DMS153 treated with DMSO at 0.1 percent for 48 hours (cell line): ENCODE results near the gene CD58.

Experiments used
- DNase-seq: peaks from one replicate; lab custom pipeline; 2025; ENCODE audit not compliant: unreplicated experiment; lab: John Stamatoyannopoulos, UW

CD58 gene

DNA sequence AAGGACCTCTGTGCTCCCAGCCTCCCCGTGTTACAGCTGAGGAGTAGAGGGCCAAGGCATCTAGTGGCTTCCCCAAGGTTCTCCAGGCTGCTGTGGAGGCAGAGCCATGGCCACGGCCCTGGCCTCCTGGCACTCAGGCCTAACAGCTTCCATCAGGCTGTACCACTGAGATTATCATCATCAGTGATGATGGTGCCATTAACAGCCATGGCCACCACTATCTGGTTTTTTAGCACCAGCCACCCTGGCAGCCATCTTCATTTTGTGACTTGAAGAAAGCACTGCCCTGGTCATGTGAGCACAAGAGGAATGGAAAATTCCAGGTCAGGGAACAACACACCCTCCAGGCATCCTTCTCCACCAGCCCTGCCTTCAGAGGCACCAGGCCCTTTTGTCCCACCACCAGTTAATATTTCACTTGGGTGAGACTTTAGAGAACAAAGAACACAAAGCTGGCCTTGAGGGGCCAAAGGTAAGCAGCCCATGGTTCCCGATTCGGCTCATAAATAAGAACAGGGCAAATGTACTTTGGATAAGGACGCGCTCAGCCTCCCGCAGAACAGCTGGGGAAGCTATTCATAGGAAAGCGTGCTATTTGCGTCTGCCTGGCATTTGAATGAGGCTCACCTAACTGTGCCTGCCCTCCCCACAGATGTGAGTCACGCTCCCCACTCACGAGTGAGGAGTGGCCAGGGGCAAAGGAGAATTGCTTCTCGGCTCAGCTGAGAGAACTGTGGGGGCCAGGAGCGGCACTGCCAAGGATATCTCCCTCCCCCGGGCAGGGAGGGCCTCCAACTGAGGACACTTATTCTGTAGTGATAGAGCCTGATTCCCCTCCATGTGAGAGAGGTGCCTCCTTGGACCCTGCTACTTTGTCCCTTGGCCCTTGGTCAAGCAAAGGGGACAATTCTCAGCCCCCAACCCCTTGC, 95.6 kb downstream of the CD58 start:
- no peak for DNase-seq

DNA sequence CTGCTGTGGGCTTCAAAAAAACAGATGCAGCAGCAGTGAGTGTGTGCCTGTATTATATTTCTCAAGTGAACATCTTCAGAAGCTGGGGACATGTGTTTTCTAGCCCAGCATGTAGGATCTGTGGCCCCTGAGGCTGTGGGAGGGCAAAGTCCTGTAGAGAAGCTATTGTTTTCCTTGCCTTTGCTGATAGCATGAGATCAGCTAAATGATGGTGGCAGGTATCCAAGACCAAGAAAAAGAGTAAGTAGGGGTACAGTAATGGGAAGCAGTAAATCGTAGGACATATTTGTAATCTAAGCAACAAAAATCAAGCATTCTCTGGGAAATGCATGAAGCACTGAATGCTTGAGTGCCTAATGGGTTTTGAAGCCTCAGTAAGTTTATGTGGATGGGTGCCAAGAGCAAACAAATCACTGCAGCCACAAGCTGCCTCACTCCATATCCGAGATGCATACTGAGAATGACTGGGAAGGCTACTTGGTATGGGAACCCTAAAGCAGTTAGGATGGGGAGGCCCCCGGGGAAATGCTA, 98.3 kb downstream of the CD58 start:
- peak; percentile 36 for DNase-seq

DNA sequence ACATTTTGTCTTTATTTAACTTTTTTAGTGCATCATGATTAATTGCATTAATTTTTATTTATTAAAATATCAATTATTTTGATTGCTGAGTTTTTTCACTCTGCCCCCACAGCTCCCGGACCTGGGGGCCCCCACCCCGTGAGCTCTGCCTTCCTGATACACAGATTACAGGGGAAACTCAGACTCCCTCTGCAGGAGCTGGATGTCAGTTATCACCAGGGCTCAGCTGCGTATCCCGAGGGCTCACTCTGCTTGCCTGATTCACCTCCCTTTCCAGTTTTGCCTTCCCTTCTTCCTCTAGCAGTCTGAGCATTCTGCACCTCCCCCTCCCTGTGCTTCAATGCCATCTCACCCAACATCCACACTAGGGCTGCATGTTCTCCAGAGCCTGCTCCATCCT, 99.6 kb downstream of the CD58 start:
- no peak for DNase-seq

DNA sequence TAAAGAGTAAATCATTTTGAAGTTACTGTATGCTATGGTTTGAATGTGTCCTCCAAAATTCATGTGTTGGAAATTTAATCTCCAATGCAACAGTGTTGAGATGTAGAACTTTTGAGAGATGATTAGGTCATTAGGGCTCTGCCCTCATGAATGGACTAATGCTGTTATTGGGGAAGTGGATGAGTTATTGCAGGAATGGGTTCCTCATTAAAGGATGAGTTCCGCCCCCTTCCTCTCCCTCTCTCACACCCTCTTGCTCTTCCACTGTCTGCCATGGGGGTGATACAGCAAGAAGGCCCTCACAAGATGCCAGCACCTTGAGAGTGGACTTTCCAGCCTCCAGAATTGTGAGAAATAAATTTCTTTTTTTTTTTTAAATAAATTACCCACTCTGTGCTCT, 100.2 kb downstream of the CD58 start:
- DNase-seq, result no peak

DNA sequence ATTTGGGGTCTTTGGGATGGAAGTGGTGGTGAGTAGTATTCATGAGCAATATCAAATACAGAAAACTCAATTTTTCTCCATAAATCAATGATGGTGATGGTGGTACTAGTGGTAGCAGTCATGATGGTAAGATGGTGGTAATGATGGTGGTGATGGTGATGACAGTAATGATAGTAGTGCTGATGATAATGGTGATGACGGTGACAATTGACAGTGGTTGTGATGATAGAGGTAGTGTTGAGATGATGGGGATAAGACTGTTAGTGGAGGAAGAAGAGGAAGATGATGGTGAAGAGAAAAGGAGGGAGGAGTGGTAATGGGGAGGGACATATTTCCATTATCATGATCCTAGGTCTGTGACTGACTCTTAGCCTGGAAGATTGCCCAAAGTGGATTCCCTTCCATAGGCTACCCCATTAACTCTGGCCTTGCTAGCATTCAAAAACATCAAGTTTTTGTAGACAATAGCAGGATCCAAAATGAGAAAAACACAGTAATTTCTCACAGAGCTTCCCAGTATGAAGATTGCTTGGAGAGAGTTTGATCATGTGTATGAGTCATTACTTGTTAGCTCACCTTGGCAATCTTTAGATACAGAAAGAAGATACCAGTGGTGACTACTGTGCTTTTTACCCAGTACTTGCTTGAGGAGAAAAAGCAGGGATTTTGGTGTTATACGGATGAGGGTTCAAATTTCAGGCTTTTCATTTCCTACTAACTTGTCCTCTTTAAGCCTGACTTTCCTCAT, 103.8 kb downstream of the CD58 start:
- DNase-seq, result no peak

DNA sequence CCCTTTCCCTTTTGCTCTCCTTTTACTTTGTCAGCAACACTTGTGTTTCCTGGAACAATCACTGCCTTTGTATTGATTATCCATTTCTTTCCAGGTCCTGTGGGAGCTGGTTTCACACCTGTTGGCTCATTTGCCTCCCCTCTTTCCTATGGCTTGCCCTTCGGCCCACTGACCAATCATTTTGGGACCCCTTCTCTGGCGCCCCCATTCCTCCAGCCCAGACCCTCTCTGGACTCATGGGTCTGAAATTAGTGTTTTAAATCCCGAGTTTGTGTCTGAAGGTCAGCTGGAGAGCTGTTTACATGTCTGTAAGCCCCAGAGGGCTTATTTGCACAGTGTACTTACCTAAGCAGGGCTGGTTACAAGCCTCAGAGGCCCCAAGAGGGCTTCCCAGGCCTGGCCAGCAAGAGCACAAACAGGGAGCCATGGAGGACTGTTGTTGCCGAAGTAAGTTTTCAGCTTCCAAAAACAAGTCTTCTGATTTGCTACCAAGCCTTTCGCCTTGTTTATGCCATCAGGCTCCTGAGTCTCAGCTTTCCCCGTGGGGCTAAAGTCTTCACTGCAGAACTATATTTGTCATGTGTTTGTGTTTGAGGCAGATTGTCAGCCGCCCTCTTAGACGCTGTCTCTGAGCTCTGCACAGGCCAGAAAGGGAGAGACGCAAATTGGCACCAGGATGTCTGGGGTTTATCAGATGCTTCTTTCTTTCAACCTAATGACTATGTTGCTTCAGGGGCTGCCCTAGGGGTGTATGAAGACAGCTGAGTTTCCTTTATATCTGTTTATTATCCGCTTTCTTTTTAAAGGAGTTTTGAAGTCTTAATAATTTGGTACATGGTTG, 104.8 kb downstream of the CD58 start:
- DNase-seq, result no peak

DNA sequence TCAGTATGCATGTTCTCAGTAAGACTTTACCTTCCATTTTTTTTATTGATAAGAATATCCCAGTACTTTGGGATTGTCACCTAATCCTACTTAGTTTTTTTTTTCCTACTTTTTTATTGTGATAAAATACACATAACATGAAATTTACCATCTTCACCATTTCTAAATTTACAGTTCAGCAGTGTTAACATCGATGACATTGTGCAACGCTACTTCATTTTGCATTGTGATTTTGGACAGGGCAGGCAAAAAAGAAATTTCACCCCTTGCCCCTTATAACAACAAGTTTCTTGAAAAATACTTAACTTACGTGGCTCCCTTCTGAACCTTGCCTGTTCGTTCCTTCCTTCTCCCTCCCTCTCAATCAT, 105.4 kb downstream of the CD58 start:
- no peak for DNase-seq
